Measurements from ENCODE around the gene MDH1B.

Gene MDH1B

DNA sequence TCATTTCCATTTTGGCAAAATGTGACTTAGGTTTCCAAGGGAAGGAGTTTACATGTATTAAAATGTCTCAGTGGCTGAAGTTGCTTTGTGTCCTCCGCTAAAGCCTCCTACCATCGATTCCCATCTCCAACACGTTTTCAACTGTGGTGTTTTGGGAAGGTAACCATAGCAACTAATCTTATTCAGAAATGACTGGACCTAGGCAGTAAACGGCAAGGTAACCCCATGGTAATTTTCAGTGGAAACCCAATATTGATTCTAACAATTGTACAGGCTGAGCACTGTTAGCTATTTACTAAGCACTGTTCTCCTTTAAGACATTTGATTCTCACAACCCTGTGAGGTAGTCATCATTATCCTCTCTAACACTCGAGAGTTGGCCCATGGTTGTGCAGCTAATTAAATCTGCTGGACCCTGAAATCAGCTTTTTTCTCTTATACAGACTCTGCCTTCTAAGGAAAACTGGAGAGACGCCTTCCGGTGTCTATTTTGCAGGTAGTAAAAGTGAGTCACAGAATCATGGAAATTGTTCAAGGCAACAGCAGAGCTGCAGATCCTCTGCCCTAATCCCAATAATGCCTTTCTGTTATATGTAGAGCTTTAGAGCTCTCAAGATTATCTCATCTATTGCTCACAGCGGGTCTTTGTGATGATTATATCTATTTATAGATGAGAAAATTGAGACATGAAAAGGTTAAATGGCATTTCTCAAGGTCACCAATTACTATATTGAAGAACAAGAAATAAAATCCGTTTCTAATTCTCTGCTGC lies 36.5 kb upstream of the MDH1B start:
- Histone ChIP-seq H3F3A (ENCODE audit: insufficient read depth) (no peaks in the 10 kb centered on the region), H4K20me1 (ENCODE audit: low read depth, low read length) (no peaks in the 10 kb centered on the region), H3K27ac (ENCODE audit: low read depth, low read length) (no peak overlapping the region), H2AFZ (ENCODE audit: low read depth, low read length, severe bottlenecking) (no peak overlapping the region), H3K9me3 (ENCODE audit: insufficient read depth, low read length) (no peaks in the 10 kb centered on the region), H3K9ac (ENCODE audit: low read length) (no peak overlapping the region), H3K27me3 (ENCODE audit: low read length) (no peaks in the 10 kb centered on the region), H3K4me3 (ENCODE audit: insufficient read depth, low read length, poor library complexity, severe bottlenecking) (no peak overlapping the region), H3K9me2 (replicated peaks; ENCODE audit: insufficient read depth, low read length) (no peaks in the 10 kb centered on the region), H3K4me2 (ENCODE audit: low read depth, low read length, poor library complexity, severe bottlenecking) (no peak overlapping the region), H3K36me3 (ENCODE audit: low read length) (no peaks in the 10 kb centered on the region), H3K79me2 (ENCODE audit: insufficient read depth, low read length) (no peaks in the 10 kb centered on the region)
- no peak for TF ChIP-seq EZH2phosphoT487 (conservative IDR thresholded peaks at IDR 0.05; ENCODE audit: low read length)
- TF ChIP-seq, protein P1, sequence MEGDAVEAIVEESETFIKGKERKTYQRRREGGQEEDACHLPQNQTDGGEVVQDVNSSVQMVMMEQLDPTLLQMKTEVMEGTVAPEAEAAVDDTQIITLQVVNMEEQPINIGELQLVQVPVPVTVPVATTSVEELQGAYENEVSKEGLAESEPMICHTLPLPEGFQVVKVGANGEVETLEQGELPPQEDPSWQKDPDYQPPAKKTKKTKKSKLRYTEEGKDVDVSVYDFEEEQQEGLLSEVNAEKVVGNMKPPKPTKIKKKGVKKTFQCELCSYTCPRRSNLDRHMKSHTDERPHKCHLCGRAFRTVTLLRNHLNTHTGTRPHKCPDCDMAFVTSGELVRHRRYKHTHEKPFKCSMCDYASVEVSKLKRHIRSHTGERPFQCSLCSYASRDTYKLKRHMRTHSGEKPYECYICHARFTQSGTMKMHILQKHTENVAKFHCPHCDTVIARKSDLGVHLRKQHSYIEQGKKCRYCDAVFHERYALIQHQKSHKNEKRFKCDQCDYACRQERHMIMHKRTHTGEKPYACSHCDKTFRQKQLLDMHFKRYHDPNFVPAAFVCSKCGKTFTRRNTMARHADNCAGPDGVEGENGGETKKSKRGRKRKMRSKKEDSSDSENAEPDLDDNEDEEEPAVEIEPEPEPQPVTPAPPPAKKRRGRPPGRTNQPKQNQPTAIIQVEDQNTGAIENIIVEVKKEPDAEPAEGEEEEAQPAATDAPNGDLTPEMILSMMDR (IDR thresholded peaks at IDR 0.05; ENCODE audit: insufficient read depth, low read length, poor library complexity, severe bottlenecking) = no peak

DNA sequence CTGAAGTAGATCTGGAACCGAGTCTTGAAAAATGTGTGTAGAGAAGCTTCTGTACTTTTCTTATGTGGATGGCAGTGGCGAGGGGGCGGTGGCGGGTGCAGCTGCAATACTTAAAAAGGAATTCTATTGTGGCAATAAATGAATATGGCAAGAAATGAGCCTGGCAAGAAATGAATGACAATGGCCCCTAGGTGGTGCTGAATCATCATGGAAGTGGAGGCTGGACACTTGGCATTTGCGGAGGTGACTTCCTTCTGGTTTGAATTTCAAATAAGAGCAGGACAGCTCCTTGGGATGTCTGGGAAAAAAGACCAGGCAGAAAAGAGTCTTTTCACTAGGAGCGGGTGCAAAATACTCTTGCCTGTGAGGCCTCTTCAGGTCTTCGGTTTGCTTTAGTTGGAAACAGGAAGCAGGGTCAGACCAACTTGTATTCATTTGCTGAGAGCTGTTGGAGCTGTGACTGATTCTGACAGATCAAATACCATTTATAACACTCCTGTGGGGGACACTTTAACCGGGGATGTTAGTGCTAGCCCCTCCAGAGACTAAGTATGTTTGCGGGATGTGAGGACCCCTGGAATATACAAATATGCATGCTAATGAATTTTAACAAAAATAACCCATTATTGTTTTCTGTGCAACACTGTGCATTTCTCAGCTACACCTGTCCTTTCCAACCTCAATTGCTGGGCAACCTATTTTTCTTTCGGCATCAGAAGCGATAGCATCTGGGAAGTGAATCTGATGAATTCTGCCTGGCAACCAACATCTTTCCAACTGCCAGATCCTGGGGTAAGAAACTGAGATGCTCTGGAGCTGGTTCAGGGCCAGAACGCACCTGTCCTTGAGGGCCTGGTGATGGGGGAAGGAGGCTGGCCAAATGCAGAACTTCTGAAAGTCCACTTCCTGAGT lies 35.6 kb upstream of the MDH1B start:
- Histone ChIP-seq H3K4me3 (ENCODE audit: insufficient read depth, low read length, poor library complexity, severe bottlenecking) (no peak overlapping the region), H3K9me3 (ENCODE audit: insufficient read depth, low read length) (no peaks in the 10 kb centered on the region), H3K9me2 (replicated peaks; ENCODE audit: insufficient read depth, low read length) (no peaks in the 10 kb centered on the region), H4K20me1 (ENCODE audit: low read depth, low read length) (no peaks in the 10 kb centered on the region), H3K9ac (ENCODE audit: low read length) (no peak overlapping the region), H2AFZ (ENCODE audit: low read depth, low read length, severe bottlenecking) (no peak overlapping the region), H3K36me3 (ENCODE audit: low read length) (no peaks in the 10 kb centered on the region), H3K27ac (ENCODE audit: low read depth, low read length) (no peak overlapping the region), H3K79me2 (ENCODE audit: insufficient read depth, low read length) (no peaks in the 10 kb centered on the region), H3K4me2 (ENCODE audit: low read depth, low read length, poor library complexity, severe bottlenecking) (no peak overlapping the region), H3K27me3 (ENCODE audit: low read length) (no peaks in the 10 kb centered on the region), H3F3A (ENCODE audit: insufficient read depth) (no peaks in the 10 kb centered on the region)
- no peak for TF ChIP-seq EZH2phosphoT487 (conservative IDR thresholded peaks at IDR 0.05; ENCODE audit: low read length)
- TF ChIP-seq, protein P1 (IDR thresholded peaks at IDR 0.05; ENCODE audit: insufficient read depth, low read length, poor library complexity, severe bottlenecking) = peak; percentile 43

DNA sequence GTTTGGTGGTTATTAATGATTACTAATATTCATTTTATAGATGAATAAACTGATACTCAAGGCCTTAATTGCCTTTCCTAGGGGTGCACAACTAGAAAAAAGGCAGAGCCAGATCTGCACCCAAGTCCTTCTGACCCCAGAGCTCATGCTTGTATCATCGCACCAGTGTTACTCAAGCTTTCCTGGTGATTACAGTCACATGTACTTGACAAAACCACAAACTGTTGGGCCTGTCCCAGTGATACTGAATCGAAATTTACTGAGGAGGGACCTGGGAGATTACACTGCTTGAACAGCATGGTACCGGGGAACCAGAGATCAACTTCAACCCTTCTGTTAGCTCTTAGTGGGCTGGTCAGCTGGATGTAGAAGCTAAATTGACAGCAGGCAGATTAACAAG lies 34.0 kb upstream of the MDH1B start:
- Histone ChIP-seq H4K20me1 (ENCODE audit: low read depth, low read length) (no peaks in the 10 kb centered on the region), H3K9ac (ENCODE audit: low read length) (no peak overlapping the region), H3K4me3 (ENCODE audit: insufficient read depth, low read length, poor library complexity, severe bottlenecking) (no peak overlapping the region), H3K79me2 (ENCODE audit: insufficient read depth, low read length) (no peaks in the 10 kb centered on the region), H3K4me2 (ENCODE audit: low read depth, low read length, poor library complexity, severe bottlenecking) (no peak overlapping the region), H3K27ac (ENCODE audit: low read depth, low read length) (no peak overlapping the region), H3K27me3 (ENCODE audit: low read length) (no peaks in the 10 kb centered on the region), H3K9me2 (replicated peaks; ENCODE audit: insufficient read depth, low read length) (no peaks in the 10 kb centered on the region), H3F3A (ENCODE audit: insufficient read depth) (no peaks in the 10 kb centered on the region), H3K9me3 (ENCODE audit: insufficient read depth, low read length) (no peaks in the 10 kb centered on the region), H3K36me3 (ENCODE audit: low read length) (no peaks in the 10 kb centered on the region), H2AFZ (ENCODE audit: low read depth, low read length, severe bottlenecking) (no peak overlapping the region)
- TF ChIP-seq, protein P1 (IDR thresholded peaks at IDR 0.05; ENCODE audit: insufficient read depth, low read length, poor library complexity, severe bottlenecking) = no peak
- TF ChIP-seq EZH2phosphoT487 (conservative IDR thresholded peaks at IDR 0.05; ENCODE audit: low read length) = no peak

Measured in SU-DHL-6 (cell line).